IgD-negative memory B cell (primary cell): ENCODE results near the gene PRSS57. TPM values are rescaled to one million over a fixed set of nuclear protein-coding genes. Genes with fewer than 3 reads are reported as not detected.
"Not testable (repeated sequence)": the region's sequence is repeated elsewhere in the genome, so short reads cannot be mapped to it uniquely, and the experiment has no call there.

Experiments
- H3K27ac Mint-ChIP-seq, 3 donors: one replicate each; pipeline ENCODE4 v1.8.0; 2020 to 2022; ENCODE audit warnings: mild to moderate bottlenecking in 3 of 3, mixed read lengths in 3 of 3, moderate library complexity in 1 of 3
- H3K27me3 Mint-ChIP-seq: one replicate; pipeline ENCODE4 v1.8.0; 2021; ENCODE audit warnings: mixed read lengths
- H3K36me3 Mint-ChIP-seq: one replicate; pipeline ENCODE4 v1.8.0; 2020; ENCODE audit warnings: mild to moderate bottlenecking, mixed read lengths
- H3K4me1 Mint-ChIP-seq, 3 donors: one replicate each; pipeline ENCODE4 v1.8.0; 2020 to 2022; ENCODE audit warnings: mixed read lengths in 3 of 3, mild to moderate bottlenecking in 1 of 3
- H3K4me3 Mint-ChIP-seq, 4 donors: one replicate each; pipeline ENCODE4 v1.8.0; 2020 to 2022; ENCODE audit warnings: mild to moderate bottlenecking in 4 of 4, mixed read lengths in 4 of 4, moderate library complexity in 3 of 4
- H3K9me3 Mint-ChIP-seq, 3 donors: one replicate each; pipeline ENCODE4 v1.8.0; 2020 to 2021; ENCODE audit warnings: mixed read lengths in 3 of 3, mild to moderate bottlenecking in 1 of 3
- polyA plus RNA-seq: library from polyadenylated mRNA; unstranded; fragments of 300-500 nt; fragmentation: Illumina TruSeq; gene quantifications from one replicate; pipeline ENCODE4 v1.2.3, GENCODE V29; 2021

Gene PRSS57
- polyA plus RNA-seq, 1 donor from 2014 or later = not detected

DNA sequence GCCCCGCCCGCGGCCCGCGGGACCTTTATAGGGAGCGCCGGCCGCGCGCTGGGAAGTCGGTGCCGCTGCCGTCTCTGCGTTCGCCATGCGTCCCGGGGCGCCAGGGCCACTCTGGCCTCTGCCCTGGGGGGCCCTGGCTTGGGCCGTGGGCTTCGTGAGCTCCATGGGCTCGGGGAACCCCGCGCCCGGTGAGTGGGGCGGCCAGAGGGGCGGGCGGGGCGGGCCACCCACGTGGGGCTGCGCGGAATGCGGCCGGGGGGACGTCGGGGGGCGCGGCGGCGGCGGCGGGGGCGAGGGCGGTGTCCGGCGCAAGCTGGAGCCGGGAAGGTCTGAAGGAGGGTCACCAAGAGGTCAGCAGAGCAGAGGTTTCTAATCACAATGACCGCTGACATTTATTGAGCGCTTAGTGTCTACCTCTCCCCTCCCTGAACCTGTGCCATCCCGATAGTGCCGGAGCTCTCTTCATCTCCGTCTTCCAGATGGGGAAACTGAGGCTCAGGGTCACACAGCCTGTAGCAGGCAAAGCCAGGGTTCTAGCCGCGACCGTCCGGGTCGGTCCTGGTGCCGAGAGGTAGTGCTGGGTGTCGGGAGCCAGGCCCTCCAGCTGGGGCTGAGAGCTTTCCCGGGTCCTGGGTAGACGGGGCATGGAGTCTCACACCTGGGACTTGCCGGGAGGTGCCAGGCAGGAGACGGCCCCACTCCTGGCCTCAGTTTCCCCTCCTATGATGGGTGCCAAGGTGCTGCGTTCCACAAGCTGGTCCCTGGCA is 18.7 kb downstream of the PRSS57 start, which contains the start of gene FSTL3:
TSS of gene FSTL3 (plus strand) at position 54 of the 767 bp plus-strand sequence. CDS start at position 86, 32 bp downstream.
- Mint-ChIP-seq H3K27me3 (peaks cover 24% of the 10 kb centered on the region), H3K4me1 (peaks cover 4 to 7% (median 5%) of the 10 kb centered on the region in 3 donors), H3K36me3 (no peaks in the 10 kb centered on the region), H3K9me3 (no peaks in the 10 kb centered on the region), H3K27ac (peak within 1 kb of the TSS; percentile 17 to 75 (median 64)), H3K4me3 (peak within 1 kb of the TSS in 3 of 4 donors; percentile 21 to 38 (median 32))

DNA sequence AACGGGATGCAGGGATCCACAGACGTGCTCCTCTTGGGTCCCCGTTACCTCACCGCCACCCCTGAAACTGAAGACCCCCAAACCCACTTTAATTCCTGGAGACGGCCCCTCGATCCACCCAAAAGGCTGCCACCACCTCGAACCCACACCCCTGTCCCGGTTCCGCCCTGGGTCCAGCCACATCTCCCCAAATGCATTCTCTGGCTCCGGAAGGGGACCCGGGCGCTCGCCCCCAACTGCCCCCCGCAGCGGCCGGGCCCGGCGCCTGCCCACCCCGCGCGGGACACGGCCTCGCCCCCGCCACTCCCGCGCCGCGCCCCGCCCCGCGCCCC is 19.3 kb downstream of the PRSS57 start:
- H3K27me3 Mint-ChIP-seq = peaks cover 24% of the 10 kb centered on the region
- peak overlapping the region in 1 of 4 donors; percentile 21 for H3K4me3 Mint-ChIP-seq
- H3K27ac Mint-ChIP-seq = no peak overlapping the region
- H3K36me3 Mint-ChIP-seq = no peaks in the 10 kb centered on the region
- no peaks in the 10 kb centered on the region for H3K9me3 Mint-ChIP-seq
- peaks cover 4 to 7% (median 5%) of the 10 kb centered on the region in 3 donors for H3K4me1 Mint-ChIP-seq

DNA sequence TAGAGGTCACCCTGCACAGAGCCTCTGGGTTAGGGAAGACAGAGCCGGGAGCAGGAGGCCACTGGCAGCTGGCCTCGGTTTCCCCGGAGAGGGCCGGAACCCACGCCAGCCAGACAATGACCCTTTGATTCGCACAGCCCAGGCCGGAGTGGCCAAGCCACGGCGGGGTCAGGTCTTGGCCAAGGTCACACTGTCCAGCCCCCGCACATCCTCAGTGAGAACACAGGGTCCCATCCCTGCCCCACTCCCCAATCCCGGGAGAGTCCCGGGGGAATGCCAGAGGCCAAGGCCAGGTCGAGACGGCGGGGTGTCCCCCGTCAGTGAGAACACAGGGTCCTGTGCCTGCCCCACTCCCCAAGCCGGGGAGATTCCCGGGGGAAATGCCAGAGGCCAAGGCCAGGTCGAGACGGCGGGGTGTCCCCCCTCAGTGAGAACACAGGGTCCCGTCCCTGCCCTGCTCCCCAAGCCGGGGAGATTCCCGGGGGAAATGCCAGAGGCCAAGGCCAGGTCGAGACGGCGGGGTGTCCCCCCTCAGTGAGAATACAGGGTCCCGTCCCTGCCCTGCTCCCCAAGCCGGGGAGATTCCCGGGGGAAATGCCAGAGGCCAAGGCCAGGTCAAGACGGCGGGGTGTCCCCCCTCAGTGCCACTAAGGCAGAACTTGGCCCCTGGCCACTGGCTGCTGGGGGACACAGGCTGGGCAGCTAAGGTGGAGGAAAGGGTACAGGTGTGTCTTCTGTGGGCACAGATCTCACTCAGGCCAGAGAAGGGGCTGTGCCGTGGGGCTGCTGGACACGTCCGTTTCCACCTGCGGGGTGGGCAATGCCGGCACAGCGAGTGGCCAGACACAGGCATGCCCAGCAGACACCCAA is 20.7 kb downstream of the PRSS57 start:
- Mint-ChIP-seq H3K4me1 (peaks cover 4 to 5% (median 5%) of the 10 kb centered on the region in 3 donors), H3K9me3 (no peaks in the 10 kb centered on the region), H3K36me3 (no peaks in the 10 kb centered on the region), H3K27ac (peak overlapping the region in 2 of 3 donors; percentile 17 to 75), H3K4me3 (no peak overlapping the region), H3K27me3 (peaks cover 26% of the 10 kb centered on the region)

DNA sequence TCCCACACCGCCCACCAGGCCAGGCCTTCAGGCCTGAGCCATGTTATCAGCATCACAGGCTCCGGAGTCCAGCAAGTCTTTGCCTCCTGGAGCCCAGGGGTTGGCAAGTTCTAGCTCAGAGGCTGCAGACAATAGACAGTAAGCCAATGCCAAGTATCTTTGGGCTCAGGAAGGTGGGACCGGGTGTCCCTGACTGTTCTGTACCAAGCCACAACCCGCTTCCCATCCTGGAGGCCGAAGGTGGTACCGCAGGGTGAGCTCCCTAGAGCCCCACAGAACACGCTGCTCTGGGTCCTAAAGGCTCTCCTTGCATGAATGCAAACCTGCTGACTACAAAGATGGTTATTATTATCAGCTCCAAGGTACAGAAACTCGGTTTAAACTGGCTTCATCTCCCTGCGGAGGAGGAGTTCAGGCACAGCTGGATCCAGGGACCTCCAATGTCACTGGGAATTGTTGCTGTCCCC is 24.6 kb downstream of the PRSS57 start:
- no peak overlapping the region for H3K4me3 Mint-ChIP-seq
- H3K27me3 Mint-ChIP-seq = peaks cover 20% of the 10 kb centered on the region
- H3K4me1 Mint-ChIP-seq = peaks cover 4 to 8% (median 4%) of the 10 kb centered on the region in 3 donors
- H3K27ac Mint-ChIP-seq = peak overlapping the region in 1 of 3 donors; percentile 42
- peaks cover 0 to 4% (median 0%) of the 10 kb centered on the region in 3 donors for H3K9me3 Mint-ChIP-seq
- peaks cover 2% of the 10 kb centered on the region for H3K36me3 Mint-ChIP-seq

DNA sequence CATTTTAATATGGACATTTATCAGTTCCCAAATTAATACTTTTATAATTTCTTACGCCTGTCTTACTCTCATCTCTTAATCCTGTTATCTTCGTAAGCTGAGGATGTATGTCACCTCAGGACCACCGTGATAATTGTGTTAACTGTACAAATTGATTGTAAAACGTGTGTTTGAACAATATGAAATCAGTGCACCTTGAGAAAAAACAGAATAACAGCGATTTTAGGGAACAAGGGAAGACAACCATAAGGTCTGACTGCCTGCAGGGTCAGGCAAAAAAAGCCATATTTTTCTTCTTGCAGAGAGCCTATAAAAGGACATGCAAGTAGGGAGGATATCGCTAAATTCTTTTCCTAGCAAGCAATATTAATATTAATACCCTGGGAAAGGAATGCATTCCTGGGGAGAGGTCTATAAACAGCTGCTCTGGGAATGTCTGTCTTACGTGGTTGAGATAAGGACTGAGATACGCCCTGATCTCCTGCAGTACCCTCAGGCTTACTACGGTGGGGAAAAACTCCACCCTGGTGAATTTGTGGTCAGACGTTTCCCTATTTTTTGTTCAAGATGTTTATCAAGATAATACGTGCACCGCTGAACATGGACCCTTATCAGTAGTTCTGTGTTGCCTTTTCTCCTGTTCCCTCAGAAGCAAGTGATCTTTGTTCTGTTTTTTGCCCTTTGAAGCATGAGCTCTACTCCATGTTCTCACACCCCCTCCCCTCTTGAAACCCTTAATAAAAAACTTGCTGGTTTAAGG is 26.4 kb downstream of the PRSS57 start:
- Mint-ChIP-seq H3K4me3 (peak overlapping the region in 1 of 4 donors; percentile 42), H3K27ac (peak overlapping the region in 2 of 3 donors; percentile 46 to 84)
- H3K9me3 Mint-ChIP-seq, H3K4me1 Mint-ChIP-seq, H3K36me3 Mint-ChIP-seq, H3K27me3 Mint-ChIP-seq: not testable (repeated sequence)

DNA sequence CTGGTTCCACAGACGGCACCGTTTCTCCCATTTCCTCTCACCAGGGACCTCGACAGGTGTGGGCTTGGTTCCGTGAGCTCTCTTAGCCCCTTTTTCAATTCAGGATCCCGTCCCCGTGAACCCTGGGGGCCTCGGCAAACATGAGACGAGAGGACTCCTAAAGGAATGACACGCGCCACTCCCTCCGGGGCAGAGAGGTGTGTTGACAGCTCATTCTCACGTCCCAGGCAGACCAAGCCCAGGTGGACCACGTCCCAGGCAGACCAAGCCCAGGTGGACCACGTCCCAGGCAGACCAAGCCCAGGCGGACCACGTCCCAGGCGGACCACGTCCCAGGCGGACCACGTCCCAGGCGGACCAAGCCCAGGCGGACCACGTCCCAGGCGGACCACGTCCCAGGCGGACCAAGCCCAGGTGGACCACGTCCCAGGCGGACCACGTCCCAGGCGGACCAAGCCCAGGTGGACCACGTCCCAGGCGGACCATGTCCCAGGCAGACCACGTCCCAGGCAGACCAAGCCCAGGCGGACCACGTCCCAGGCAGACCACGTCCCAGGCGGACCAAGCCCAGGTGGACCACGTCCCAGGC is 28.2 kb downstream of the PRSS57 start:
- not testable (repeated sequence) for H3K27me3 Mint-ChIP-seq, H3K9me3 Mint-ChIP-seq, H3K4me1 Mint-ChIP-seq, H3K36me3 Mint-ChIP-seq
- H3K4me3 Mint-ChIP-seq = peak overlapping the region in 2 of 4 donors; percentile 49 to 65
- H3K27ac Mint-ChIP-seq = peak overlapping the region in 2 of 3 donors; percentile 73 to 81

DNA sequence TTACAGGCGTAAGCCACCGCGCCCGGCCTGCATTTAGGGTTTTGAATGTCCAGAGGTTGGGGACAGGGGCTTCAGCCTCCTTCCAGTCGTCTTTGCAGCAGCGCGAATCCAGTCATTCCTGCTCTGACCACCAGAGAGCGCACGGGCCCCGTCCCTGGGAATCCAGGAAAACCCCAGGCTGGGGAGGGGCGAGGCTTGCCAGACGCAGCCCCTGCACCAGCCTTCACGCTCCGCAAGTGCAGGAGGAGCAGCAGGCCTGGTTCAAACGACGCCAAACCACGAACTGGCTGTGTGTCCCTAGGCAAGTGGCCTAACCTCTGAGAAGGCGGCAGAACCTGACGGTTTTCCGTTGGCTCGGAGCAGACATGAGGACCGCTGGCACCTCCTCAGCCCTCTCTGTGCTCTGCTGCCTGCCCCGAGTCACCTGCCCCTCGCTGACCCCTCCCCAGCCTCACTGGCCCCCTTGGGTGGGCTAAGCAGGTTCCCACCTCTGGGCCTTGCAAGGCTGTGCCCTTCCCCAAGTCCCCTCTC is 30.3 kb downstream of the PRSS57 start:
- Mint-ChIP-seq H3K4me1 (peaks cover 7 to 15% (median 8%) of the 10 kb centered on the region in 3 donors), H3K27ac (peak overlapping the region in 2 of 3 donors; percentile 87 to 100), H3K27me3 (peaks cover 5% of the 10 kb centered on the region), H3K9me3 (peaks cover 0 to 4% (median 0%) of the 10 kb centered on the region in 3 donors), H3K36me3 (peaks cover 6% of the 10 kb centered on the region), H3K4me3 (peak overlapping the region; percentile 12 to 94 (median 54))

DNA sequence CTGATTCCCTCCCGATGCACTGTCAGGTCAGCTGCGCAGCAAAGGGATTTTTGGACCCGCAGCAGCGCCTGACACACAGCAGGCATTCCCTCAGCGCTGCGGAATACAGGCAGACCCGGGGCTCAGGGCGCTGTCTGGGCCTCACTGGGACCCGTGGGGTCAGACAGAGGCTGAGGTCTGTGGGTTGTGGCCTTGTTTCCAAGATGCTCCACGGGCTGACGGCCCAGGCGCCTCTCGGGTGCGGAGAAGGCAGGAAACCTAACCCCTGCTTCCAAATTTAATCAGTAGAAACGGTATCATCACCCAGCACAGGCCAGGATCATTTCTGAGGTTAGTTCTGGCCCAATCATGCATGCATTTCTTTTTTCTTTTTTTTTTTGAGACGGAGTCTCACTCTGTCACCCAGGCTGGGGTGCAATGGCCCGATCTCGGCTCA is 31.6 kb downstream of the PRSS57 start:
- H3K9me3 Mint-ChIP-seq = no peaks in the 10 kb centered on the region
- no peaks in the 10 kb centered on the region for H3K27me3 Mint-ChIP-seq
- peaks cover 12 to 23% (median 13%) of the 10 kb centered on the region in 3 donors for H3K4me1 Mint-ChIP-seq
- H3K27ac Mint-ChIP-seq = peak overlapping the region; percentile 77 to 100 (median 96)
- peak overlapping the region; percentile 82 to 94 (median 90) for H3K4me3 Mint-ChIP-seq
- peaks cover 6% of the 10 kb centered on the region for H3K36me3 Mint-ChIP-seq

DNA sequence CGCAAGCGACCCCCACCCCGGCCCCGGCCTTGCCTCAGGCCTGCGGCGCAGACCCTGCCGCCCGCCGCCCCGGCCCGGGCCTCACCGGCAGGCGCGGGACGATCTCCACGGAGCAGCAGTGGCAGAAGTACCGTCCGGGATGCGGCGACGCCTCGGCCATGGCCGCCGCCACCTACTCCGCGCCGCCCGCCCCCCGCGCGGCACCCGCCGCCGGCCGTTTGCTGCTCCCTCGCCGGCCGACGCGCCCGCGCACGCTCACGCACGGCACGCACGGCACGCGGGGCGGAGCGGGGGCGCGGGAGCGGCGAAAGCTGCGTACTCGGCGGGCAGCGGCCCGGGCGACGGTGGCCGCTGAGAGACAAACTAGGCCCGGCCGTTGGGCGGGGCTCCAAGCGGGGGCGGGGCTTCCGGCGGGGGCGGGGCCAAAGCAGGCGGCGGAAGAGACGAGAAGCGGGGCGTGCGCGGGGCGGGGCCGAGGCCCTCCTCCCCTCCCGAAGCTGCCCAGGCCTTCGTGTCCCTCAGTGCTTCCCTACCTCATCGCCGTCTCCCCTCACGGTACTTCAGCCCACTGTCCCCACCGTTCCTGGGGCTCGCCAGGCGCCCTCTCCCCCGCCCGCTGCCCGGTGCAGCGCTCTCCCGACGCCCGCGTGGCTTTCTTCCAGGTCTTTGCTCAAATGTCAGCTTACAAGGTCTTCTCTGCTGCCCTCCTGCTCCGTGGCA is 32.1 kb downstream of the PRSS57 start, which contains the start of gene RNF126:
TSS of gene RNF126 (minus strand) at position 253 of the 720 bp plus-strand sequence. CDS start at position 160, 93 bp downstream.
- peaks cover 12 to 23% (median 13%) of the 10 kb centered on the region in 3 donors for H3K4me1 Mint-ChIP-seq
- peak within 1 kb of the TSS; percentile 96 to 100 (median 98) for H3K27ac Mint-ChIP-seq
- H3K27me3 Mint-ChIP-seq = no peaks in the 10 kb centered on the region
- H3K4me3 Mint-ChIP-seq = peak within 1 kb of the TSS; percentile 94 to 100 (median 96)
- H3K9me3 Mint-ChIP-seq = no peaks in the 10 kb centered on the region
- H3K36me3 Mint-ChIP-seq = peaks cover 6% of the 10 kb centered on the region

DNA sequence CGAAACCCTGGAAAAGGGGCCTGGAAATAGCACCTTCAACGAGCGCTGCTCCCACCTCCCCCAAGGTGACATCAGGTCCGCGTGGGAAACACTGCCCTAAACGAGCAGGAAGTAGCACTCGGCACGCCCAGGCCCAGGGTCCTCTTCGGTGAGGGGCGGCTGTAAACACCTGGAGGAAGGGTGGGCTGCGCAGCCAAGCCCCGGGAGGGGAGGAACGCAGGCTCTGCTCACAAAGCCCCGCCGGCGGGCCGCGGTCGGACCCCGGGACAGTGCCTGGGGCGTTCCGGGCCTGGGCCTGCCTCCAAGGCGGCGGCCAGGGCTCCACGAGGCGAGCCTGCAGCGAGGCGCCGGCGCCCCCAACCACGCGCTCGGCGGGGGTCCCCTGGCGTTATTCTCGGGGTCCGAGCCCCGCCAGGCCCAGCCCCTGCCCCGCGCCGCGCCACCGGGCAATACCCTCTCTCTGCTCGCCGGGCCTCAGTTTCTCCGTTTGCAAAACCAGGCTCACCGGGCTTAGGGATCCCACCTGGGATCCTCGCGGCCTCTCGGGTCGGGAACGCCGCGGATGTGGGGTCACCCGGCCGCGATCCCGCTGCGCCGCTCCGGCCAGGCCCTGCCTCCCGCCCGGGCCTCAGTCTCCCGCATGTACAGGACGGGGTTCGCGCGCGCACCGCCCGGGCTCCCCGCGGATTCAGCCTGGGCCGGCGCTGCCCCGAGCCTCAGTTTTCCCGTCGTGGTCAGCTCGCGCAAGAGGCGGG is 32.9 kb downstream of the PRSS57 start:
- H3K36me3 Mint-ChIP-seq = peaks cover 6% of the 10 kb centered on the region
- H3K9me3 Mint-ChIP-seq = no peaks in the 10 kb centered on the region
- peaks cover 13 to 23% (median 13%) of the 10 kb centered on the region in 3 donors for H3K4me1 Mint-ChIP-seq
- peak overlapping the region; percentile 94 to 100 (median 96) for H3K4me3 Mint-ChIP-seq
- peak overlapping the region; percentile 96 to 100 (median 98) for H3K27ac Mint-ChIP-seq
- H3K27me3 Mint-ChIP-seq = no peaks in the 10 kb centered on the region

DNA sequence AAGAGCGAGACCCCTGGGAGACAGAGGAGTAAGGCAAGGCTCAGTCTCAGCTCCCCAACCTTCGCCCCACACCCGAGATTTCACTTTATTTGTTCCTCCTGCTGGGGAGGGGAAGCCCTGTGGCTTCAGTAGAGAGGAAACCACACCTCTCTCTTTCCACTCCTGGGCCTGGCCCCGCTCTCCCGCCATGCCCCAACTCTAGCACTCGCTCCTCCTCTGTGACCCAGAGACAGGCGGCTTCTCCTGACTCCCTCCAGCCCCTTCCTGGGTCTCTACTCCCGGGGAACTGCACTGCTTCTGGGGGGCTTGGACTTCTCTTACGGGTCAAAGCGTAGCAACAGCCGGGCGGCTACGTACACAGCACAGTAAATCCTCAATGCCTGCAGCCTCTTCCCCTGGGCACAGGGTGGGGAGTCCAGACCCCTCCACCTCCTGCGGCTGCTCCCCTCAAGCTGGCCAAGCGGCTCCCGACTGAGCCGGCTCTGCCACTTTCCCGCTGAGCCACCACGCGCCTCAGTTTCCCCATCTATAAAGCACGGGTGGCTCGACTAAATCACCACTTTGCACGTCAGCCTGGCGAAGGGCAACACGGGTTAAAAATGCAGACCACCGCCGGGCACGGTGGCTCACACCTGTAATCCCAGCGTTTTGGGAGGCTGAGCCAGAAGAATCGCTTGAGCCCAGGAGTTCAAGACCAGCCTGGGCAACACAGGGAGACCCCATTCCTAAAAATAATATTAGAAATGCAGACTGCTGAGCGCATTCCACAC is 33.6 kb downstream of the PRSS57 start:
- Mint-ChIP-seq H3K36me3 (peaks cover 4% of the 10 kb centered on the region), H3K27me3 (no peaks in the 10 kb centered on the region), H3K27ac (peak overlapping the region; percentile 96 to 100 (median 98)), H3K4me3 (peak overlapping the region; percentile 94 to 100 (median 96)), H3K4me1 (peaks cover 17 to 23% (median 17%) of the 10 kb centered on the region in 3 donors), H3K9me3 (no peaks in the 10 kb centered on the region)

DNA sequence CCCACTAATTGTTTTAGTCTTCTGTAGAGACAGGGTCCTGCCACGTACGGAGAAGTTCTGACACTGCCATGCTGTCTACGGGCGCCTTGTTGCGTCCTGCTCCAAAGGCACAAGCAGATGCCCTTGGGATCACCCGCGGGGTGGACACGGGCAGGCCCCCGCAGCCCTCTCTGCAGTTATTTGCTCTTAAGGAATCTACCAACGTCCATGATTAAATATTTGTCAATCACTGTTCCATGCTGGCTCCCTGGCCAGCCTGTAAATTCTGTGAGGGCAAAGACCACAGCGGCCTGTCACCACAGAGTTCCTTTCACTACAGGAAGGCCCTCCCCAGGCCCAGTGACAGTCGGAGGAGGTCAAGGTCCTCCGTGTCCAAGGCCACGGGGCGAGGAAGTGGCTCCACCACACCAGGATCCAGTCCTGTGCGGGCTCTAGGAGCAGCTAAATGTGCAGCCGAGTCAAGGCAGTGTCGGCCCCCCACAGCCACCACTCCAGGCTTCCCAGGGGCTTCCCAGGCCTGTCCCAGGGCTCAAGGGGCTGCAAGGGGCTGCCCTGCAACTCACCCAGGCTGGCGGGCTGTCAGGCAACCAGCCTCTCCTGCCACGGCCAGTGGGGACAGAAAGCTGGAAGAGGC is 34.3 kb downstream of the PRSS57 start:
- H3K4me1 Mint-ChIP-seq = peaks cover 19 to 23% (median 22%) of the 10 kb centered on the region in 3 donors
- peak overlapping the region; percentile 94 to 100 (median 96) for H3K4me3 Mint-ChIP-seq
- H3K27ac Mint-ChIP-seq = peak overlapping the region; percentile 96 to 100 (median 98)
- no peaks in the 10 kb centered on the region for H3K9me3 Mint-ChIP-seq
- H3K36me3 Mint-ChIP-seq = peaks cover 4% of the 10 kb centered on the region
- H3K27me3 Mint-ChIP-seq = no peaks in the 10 kb centered on the region
